ENCODE data around the gene RFNG. TPM values are rescaled to one million over a fixed set of nuclear protein-coding genes. Genes with fewer than 3 reads are reported as not detected.
A peak's percentile ranks its signal among the peaks of the same experiment; 100 is the strongest.

RFNG gene
- total and polyA plus RNA-seq, 2 of the 13 experiments (the other 11 are each of a cell fraction or from before 2014, with no cell fraction given) = 61.4 to 64.0 TPM

DNA sequence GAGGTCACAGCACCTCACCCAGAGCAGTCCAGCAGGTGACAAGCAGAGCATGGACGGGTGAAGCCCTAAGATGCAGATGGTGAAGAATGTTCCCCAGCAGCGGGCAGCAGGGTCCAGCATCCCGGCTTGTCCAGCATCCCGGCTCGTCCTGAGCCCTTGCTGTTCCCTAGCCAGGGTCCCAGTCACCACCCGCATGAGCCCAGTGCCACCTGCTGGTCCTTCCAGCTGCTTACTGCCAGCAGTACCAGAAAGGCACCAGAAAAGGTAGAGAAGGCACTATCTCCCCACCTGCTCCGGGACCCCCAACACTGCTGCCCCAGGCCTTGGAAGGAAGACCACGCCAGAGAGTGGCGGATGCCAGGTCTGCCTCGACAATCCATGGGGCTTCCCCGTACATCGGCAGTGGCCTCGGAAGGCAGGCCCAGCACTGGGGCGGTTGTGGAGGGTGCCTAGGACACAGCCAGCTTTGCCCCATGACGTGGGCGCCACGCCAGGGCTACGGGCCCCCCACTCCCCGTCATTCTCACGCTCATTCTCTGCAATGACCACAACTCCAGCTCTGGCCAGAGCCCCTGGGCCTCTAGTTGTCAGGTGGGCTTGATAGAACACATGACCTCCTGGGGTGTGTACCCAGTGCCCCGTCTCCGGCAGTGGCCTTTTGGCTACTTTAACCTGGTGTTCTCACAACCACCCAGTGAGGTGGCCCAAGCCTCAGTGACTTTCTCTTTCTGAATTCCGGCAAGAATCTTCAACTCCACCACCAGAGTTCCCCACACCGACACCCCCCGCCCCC lies 30.3 kb downstream of the RFNG start (continued):
- TF ChIP-seq ZNF883 (CRISPR knock-in tag; IDR thresholded peaks at IDR 0.05; ENCODE audit: not compliant biosample characterization) (no peak), NFE2 (CRISPR knock-in tag; IDR thresholded peaks at IDR 0.05) (no peak), SIX1 (CRISPR knock-in tag; IDR thresholded peaks at IDR 0.05; ENCODE audit: borderline replicate concordance) (no peak), ZNF775 (CRISPR knock-in tag; IDR thresholded peaks at IDR 0.05; ENCODE audit: borderline replicate concordance) (no peak), GATA4 (IDR thresholded peaks at IDR 0.05; ENCODE audit: borderline replicate concordance, low read depth) (no peak; the same call in 1 of the 2 replicates), CBFB (CRISPR knock-in tag; IDR thresholded peaks at IDR 0.05) (peak; percentile 66), ZNF367 (CRISPR knock-in tag; IDR thresholded peaks at IDR 0.05; ENCODE audit: borderline replicate concordance) (no peak), KLF15 (CRISPR knock-in tag; IDR thresholded peaks at IDR 0.05; ENCODE audit: borderline replicate concordance) (no peak), HNRNPLL (IDR thresholded peaks at IDR 0.05; ENCODE audit: low read depth, low read length, poor library complexity, severe bottlenecking) (peak; percentile 46), SMYD3 (CRISPR knock-in tag; IDR thresholded peaks at IDR 0.05) (no peak; the same call in 1 of the 2 replicates), ZNF607 (CRISPR knock-in tag; IDR thresholded peaks at IDR 0.05; ENCODE audit: borderline replicate concordance) (peak; percentile 82; the same call in 1 of the 2 replicates), PHF21A (CRISPR knock-in tag; IDR thresholded peaks at IDR 0.05) (peak; percentile 75; the same call in 1 of the 2 replicates), MXD4 (CRISPR knock-in tag; IDR thresholded peaks at IDR 0.05) (no peak; the same call in 1 of the 2 replicates), SYNCRIP (IDR thresholded peaks at IDR 0.05; ENCODE audit: insufficient read depth, low read depth, low read length) (no peak), HHEX (CRISPR knock-in tag; IDR thresholded peaks at IDR 0.05) (no peak), AGO1 (IDR thresholded peaks at IDR 0.05; ENCODE audit: low read depth, low read length, poor library complexity, severe bottlenecking) (peak; percentile 97)
- TF ChIP-seq, protein P1, sequence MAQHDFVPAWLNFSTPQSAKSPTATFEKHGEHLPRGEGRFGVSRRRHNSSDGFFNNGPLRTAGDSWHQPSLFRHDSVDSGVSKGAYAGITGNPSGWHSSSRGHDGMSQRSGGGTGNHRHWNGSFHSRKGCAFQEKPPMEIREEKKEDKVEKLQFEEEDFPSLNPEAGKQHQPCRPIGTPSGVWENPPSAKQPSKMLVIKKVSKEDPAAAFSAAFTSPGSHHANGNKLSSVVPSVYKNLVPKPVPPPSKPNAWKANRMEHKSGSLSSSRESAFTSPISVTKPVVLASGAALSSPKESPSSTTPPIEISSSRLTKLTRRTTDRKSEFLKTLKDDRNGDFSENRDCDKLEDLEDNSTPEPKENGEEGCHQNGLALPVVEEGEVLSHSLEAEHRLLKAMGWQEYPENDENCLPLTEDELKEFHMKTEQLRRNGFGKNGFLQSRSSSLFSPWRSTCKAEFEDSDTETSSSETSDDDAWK (CRISPR knock-in tag; IDR thresholded peaks at IDR 0.05) = no peak
- TF ChIP-seq, protein P2, sequence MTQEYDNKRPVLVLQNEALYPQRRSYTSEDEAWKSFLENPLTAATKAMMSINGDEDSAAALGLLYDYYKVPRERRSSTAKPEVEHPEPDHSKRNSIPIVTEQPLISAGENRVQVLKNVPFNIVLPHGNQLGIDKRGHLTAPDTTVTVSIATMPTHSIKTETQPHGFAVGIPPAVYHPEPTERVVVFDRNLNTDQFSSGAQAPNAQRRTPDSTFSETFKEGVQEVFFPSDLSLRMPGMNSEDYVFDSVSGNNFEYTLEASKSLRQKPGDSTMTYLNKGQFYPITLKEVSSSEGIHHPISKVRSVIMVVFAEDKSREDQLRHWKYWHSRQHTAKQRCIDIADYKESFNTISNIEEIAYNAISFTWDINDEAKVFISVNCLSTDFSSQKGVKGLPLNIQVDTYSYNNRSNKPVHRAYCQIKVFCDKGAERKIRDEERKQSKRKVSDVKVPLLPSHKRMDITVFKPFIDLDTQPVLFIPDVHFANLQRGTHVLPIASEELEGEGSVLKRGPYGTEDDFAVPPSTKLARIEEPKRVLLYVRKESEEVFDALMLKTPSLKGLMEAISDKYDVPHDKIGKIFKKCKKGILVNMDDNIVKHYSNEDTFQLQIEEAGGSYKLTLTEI (CRISPR knock-in tag; conservative IDR thresholded peaks at IDR 0.05) = no peak
- TF ChIP-seq, protein P3, sequence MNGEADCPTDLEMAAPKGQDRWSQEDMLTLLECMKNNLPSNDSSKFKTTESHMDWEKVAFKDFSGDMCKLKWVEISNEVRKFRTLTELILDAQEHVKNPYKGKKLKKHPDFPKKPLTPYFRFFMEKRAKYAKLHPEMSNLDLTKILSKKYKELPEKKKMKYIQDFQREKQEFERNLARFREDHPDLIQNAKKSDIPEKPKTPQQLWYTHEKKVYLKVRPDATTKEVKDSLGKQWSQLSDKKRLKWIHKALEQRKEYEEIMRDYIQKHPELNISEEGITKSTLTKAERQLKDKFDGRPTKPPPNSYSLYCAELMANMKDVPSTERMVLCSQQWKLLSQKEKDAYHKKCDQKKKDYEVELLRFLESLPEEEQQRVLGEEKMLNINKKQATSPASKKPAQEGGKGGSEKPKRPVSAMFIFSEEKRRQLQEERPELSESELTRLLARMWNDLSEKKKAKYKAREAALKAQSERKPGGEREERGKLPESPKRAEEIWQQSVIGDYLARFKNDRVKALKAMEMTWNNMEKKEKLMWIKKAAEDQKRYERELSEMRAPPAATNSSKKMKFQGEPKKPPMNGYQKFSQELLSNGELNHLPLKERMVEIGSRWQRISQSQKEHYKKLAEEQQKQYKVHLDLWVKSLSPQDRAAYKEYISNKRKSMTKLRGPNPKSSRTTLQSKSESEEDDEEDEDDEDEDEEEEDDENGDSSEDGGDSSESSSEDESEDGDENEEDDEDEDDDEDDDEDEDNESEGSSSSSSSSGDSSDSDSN (CRISPR knock-in tag; IDR thresholded peaks at IDR 0.05) = peak; percentile 74
- TF ChIP-seq, protein P4, sequence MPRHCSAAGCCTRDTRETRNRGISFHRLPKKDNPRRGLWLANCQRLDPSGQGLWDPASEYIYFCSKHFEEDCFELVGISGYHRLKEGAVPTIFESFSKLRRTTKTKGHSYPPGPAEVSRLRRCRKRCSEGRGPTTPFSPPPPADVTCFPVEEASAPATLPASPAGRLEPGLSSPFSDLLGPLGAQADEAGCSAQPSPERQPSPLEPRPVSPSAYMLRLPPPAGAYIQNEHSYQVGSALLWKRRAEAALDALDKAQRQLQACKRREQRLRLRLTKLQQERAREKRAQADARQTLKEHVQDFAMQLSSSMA (CRISPR knock-in tag; IDR thresholded peaks at IDR 0.05) = no peak; the same call in 1 of the 2 replicates
- TF ChIP-seq, protein P5, sequence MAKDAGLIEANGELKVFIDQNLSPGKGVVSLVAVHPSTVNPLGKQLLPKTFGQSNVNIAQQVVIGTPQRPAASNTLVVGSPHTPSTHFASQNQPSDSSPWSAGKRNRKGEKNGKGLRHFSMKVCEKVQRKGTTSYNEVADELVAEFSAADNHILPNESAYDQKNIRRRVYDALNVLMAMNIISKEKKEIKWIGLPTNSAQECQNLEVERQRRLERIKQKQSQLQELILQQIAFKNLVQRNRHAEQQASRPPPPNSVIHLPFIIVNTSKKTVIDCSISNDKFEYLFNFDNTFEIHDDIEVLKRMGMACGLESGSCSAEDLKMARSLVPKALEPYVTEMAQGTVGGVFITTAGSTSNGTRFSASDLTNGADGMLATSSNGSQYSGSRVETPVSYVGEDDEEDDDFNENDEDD (CRISPR knock-in tag; IDR thresholded peaks at IDR 0.05; ENCODE audit: borderline replicate concordance) = peak; percentile 52; the same call in 1 of the 2 replicates
